ENCODE results near the gene HEMGN. TPM values are rescaled to one million over a fixed set of nuclear protein-coding genes. Genes with fewer than 3 reads are reported as not detected.

The HEMGN gene
- total and polyA plus RNA-seq, 2 of the 4 experiments (the other 2 are of a cell fraction), result not detected

- H3K4me2 ChIP-seq (ENCODE audit: low read depth, low read length), result peak overlapping the region; percentile 11; the same call in 1 of the 2 replicates
- H3K56ac ChIP-seq (ENCODE audit: extremely low read depth, insufficient read depth, low read length), result no peak overlapping the region
- TF ChIP-seq NFE2L2 (IDR thresholded peaks at IDR 0.05; ENCODE audit: low read depth, low read length) (peak; percentile 59; the same call in 1 of the 2 replicates), BHLHE40 (IDR thresholded peaks at IDR 0.05; ENCODE audit: low read depth, low read length) (peak; percentile 86), USF2 (IDR thresholded peaks at IDR 0.05; ENCODE audit: low read depth, low read length) (no peak), ELK1 (IDR thresholded peaks at IDR 0.05; ENCODE audit: borderline replicate concordance, low read depth, low read length) (no peak), CHD1 (IDR thresholded peaks at IDR 0.05; ENCODE audit: low read depth, low read length) (no peak), CEBPB (IDR thresholded peaks at IDR 0.05; ENCODE audit: low read depth, low read length) (no peak), RFX5 (IDR thresholded peaks at IDR 0.05; ENCODE audit: low read depth, low read length) (no peak), POLR2A (IDR thresholded peaks at IDR 0.05; ENCODE audit: low read depth, low read length) (no peak), MAZ (IDR thresholded peaks at IDR 0.05; ENCODE audit: borderline replicate concordance, low read depth, low read length) (peak; percentile 27; the same call in 1 of the 2 replicates), SMC3 (IDR thresholded peaks at IDR 0.05; ENCODE audit: low read depth, low read length) (no peak), FOS (IDR thresholded peaks at IDR 0.05; ENCODE audit: low read depth, low read length) (peak; percentile 74), MXI1 (IDR thresholded peaks at IDR 0.05; ENCODE audit: borderline replicate concordance, low read depth, low read length) (peak; percentile 33; the same call in 1 of the 2 replicates), RAD21 (IDR thresholded peaks at IDR 0.05; ENCODE audit: low read length) (no peak), RCOR1 (IDR thresholded peaks at IDR 0.05; ENCODE audit: insufficient replicate concordance, low read length) (no peak), MAFK (IDR thresholded peaks at IDR 0.05; ENCODE audit: low read depth, low read length) (peak; percentile 82)
Measured at GRCh38 chr9:97958812-97959511, 21.0 kb upstream of the HEMGN start.

More at GRCh38 chr9:97958812-97959511, 21.0 kb upstream of the HEMGN start:
- H4K20me1 ChIP-seq (ENCODE audit: insufficient read depth, low read length), result no peaks in the 10 kb centered on the region
- no peaks in the 10 kb centered on the region for H3K9me3 ChIP-seq (ENCODE audit: control insufficient read depth, insufficient read depth, low read length)
- in situ Hi-C loops (cut with MboI; ENCODE audit: low sequenced_read_pairs) (no loop called here), intact Hi-C loops (cut with micrococcal nuclease) (loop anchor here (2.0 kb wide), 1 partner anchor 24 kb away; the partner anchor contains the start of gene ANP32B), dilution Hi-C loops (cut with HindIII; ENCODE audit: low sequenced_read_pairs, unreplicated experiment) (no loop called here)
- H3K14ac ChIP-seq (replicated peaks; ENCODE audit: low read depth, low read length), result 0 out of 2 replicates have a peak overlapping the region, but pooled peaks have one; percentile 17
- no peak overlapping the region for H3K23ac ChIP-seq (ENCODE audit: low read depth, low read length)
- peak; percentile 99 for ATAC-seq (ENCODE audit: low read depth)
- peak overlapping the region; percentile 11; the same call in 1 of the 2 replicates for H2AK5ac ChIP-seq (ENCODE audit: low read depth, low read length)
- no peak overlapping the region for H4K8ac ChIP-seq (ENCODE audit: low read depth in 2 of 2, low read length in 2 of 2)
- H2BK120ac ChIP-seq (ENCODE audit: low read depth, low read length), result no peak overlapping the region
- H2AFZ ChIP-seq (replicated peaks; ENCODE audit: low read length, poor library complexity), result peak overlapping the region; percentile 68
- no peak overlapping the region for H2BK20ac ChIP-seq (ENCODE audit: low read depth, low read length)
- peak overlapping the region; percentile 23; the same call in 1 of the 2 replicates for H3K27ac ChIP-seq (ENCODE audit: insufficient read depth, low read length)
- DNase-seq, result peak; percentile 93
- POLR2A ChIA-PET (ENCODE audit: unreplicated experiment), result no interaction called here
- no peaks in the 10 kb centered on the region for H3K9me1 ChIP-seq (ENCODE audit: insufficient read depth, low read length)
- H3K27me3 ChIP-seq (ENCODE audit: control insufficient read depth, insufficient read depth, low read length), result peaks cover 10% of the 10 kb centered on the region
- no peak overlapping the region for H3K4me3 ChIP-seq (ENCODE audit: insufficient read depth, low read depth, low read length)
- CTCF ChIA-PET, result interaction anchor here (1.1 to 1.4 kb wide), 2 partner anchors 24 to 35 kb away, joined by 3 to 4 read pairs; partner anchors contain the start of gene ANP32B
- no peak overlapping the region for H2BK15ac ChIP-seq (ENCODE audit: low read depth, low read length)
- no peak overlapping the region for H2AK9ac ChIP-seq (replicated peaks; ENCODE audit: low read depth, low read length, poor library complexity)
- H3K9ac ChIP-seq (ENCODE audit: low read depth, low read length), result no peak overlapping the region
- no peak overlapping the region for H3K4ac ChIP-seq (ENCODE audit: low read depth, low read length)
- peaks cover 6% of the 10 kb centered on the region for H3K4me1 ChIP-seq (ENCODE audit: control insufficient read depth, insufficient read depth, low read length)
- H3K18ac ChIP-seq (ENCODE audit: low read depth, low read length), result peak overlapping the region; percentile 20; the same call in 1 of the 2 replicates
- no peaks in the 10 kb centered on the region for H3K36me3 ChIP-seq (ENCODE audit: control insufficient read depth, insufficient read depth, low read length)
- no TSS peak for BruUV-seq (replicated peaks)
- no peak overlapping the region; the same call in 1 of the 2 replicates for H4K91ac ChIP-seq (ENCODE audit: insufficient read depth, low read depth, low read length)
- no peaks in the 10 kb centered on the region for H3K79me1 ChIP-seq (ENCODE audit: low read depth in 1 of 2, low read length in 2 of 2)
- no peak overlapping the region for H4K5ac ChIP-seq (ENCODE audit: low read depth, low read length)
- peak overlapping the region; percentile 18 for H2BK5ac ChIP-seq (ENCODE audit: low read depth, low read length, poor library complexity, severe bottlenecking)
- 10% methylated on average over 3 of the region's 5 CpGs; no CpG with 5 or more reads in 1 of the 2 experiments for WGBS, 2 experiments (ENCODE audit: extremely low coverage in 2 of 2, insufficient read length in 1 of 2)
